Stomach smooth muscle (tissue), 2 donors: ENCODE measurements around the gene NDUFB8.
"Not testable (repeated sequence)": the region's sequence is repeated elsewhere in the genome, so short reads cannot be mapped to it uniquely, and the experiment has no call there.

ENCODE experiments used
- H3K27ac ChIP-seq: one replicate; pipeline ENCODE4 v1.7.0; 2013; ENCODE audit warnings: mild to moderate bottlenecking, low read length, inconsistent platforms
- H3K27me3 ChIP-seq, 2 donors: one replicate each; pipeline ENCODE4 v1.7.0; 2013; ENCODE audit warnings: low read length in 2 of 2; ENCODE audit not compliant: insufficient read depth in 2 of 2, control insufficient read depth in 1 of 2
- H3K36me3 ChIP-seq, 2 donors: one replicate each; pipeline ENCODE4 v1.7.0; 2013; ENCODE audit warnings: low read length in 2 of 2; ENCODE audit not compliant: control insufficient read depth in 2 of 2, insufficient read depth in 2 of 2
- H3K4me1 ChIP-seq: one replicate; pipeline ENCODE4 v1.7.0; 2013; ENCODE audit warnings: low read length; ENCODE audit not compliant: control insufficient read depth, insufficient read depth
- H3K4me3 ChIP-seq, 2 donors: one replicate each; pipeline ENCODE4 v1.7.0; 2013; ENCODE audit warnings: low read length in 2 of 2
- H3K9ac ChIP-seq, 2 donors: one replicate each; pipeline ENCODE4 v1.7.0; 2013; ENCODE audit warnings: low read length in 2 of 2, mild to moderate bottlenecking in 1 of 2
- H3K9me3 ChIP-seq, 2 donors: one replicate each; pipeline ENCODE4 v1.7.0; 2013; ENCODE audit warnings: low read length in 2 of 2; ENCODE audit not compliant: control insufficient read depth in 2 of 2
- donor health status: healthy.
- donor health status: Pancreatic carcinoma.

NDUFB8 gene

GRCh38 chr10:100529475-100530298 is at the start of gene NDUFB8:
Gene NDUFB8, minus strand, starts transcription at chr10:100529871. Its CDS starts 20 bp downstream, at chr10:100529851.
- H3K9ac ChIP-seq, result peak within 1 kb of the TSS; percentile 97 to 98
- no peaks in the 10 kb centered on the region for H3K9me3 ChIP-seq
- peak within 1 kb of the TSS; percentile 95 to 99 for H3K4me3 ChIP-seq
- no peaks in the 10 kb centered on the region for H3K27me3 ChIP-seq
- H3K4me1 ChIP-seq, result peaks cover 21% of the 10 kb centered on the region
- H3K36me3 ChIP-seq, result peaks cover 21 to 23% of the 10 kb centered on the region in 2 donors
- peak within 1 kb of the TSS; percentile 80 for H3K27ac ChIP-seq

- no peaks in the 10 kb centered on the region for H3K4me1 ChIP-seq
- peaks cover 8 to 13% of the 10 kb centered on the region in 2 donors for H3K27me3 ChIP-seq
Observed at GRCh38 chr10:100576282-100576635, 46.6 kb upstream of the NDUFB8 start.

GRCh38 chr10:100575585-100576281 is 46.1 kb upstream of the NDUFB8 start:
- no peaks in the 10 kb centered on the region for H3K36me3 ChIP-seq
- H3K27ac ChIP-seq, result no peak overlapping the region
- H3K4me1 ChIP-seq, result no peaks in the 10 kb centered on the region
- no peaks in the 10 kb centered on the region for H3K9me3 ChIP-seq
- H3K9ac ChIP-seq, result no peak overlapping the region
- H3K4me3 ChIP-seq, result no peak overlapping the region
- H3K27me3 ChIP-seq, result peaks cover 12 to 18% of the 10 kb centered on the region in 2 donors

More at GRCh38 chr10:100576282-100576635, 46.6 kb upstream of the NDUFB8 start:
- Histone ChIP-seq H3K27ac (no peak overlapping the region), H3K4me3 (no peak overlapping the region), H3K9ac (no peak overlapping the region), H3K36me3 (no peaks in the 10 kb centered on the region), H3K9me3 (no peaks in the 10 kb centered on the region)

GRCh38 chr10:100575146-100575545 is 45.5 kb upstream of the NDUFB8 start:
- H3K27me3 ChIP-seq, result peaks cover 18 to 24% of the 10 kb centered on the region in 2 donors
- H3K27ac ChIP-seq, H3K36me3 ChIP-seq, H3K9ac ChIP-seq, H3K4me3 ChIP-seq, H3K4me1 ChIP-seq, H3K9me3 ChIP-seq: not testable (repeated sequence)

- Histone ChIP-seq H3K4me1 (no peaks in the 10 kb centered on the region), H3K9ac (no peak overlapping the region), H3K27ac (no peak overlapping the region), H3K9me3 (no peaks in the 10 kb centered on the region), H3K36me3 (no peaks in the 10 kb centered on the region), H3K27me3 (peaks cover 38 to 56% of the 10 kb centered on the region in 2 donors), H3K4me3 (no peak overlapping the region)
Observed at GRCh38 chr10:100571084-100571856, 41.6 kb upstream of the NDUFB8 start.

- H3K9ac ChIP-seq, result no peak overlapping the region
- no peaks in the 10 kb centered on the region for H3K4me1 ChIP-seq
- H3K9me3 ChIP-seq, result no peaks in the 10 kb centered on the region
- peaks cover 42 to 60% of the 10 kb centered on the region in 2 donors for H3K27me3 ChIP-seq
- H3K36me3 ChIP-seq, result no peaks in the 10 kb centered on the region
- no peak overlapping the region for H3K27ac ChIP-seq
- no peak overlapping the region for H3K4me3 ChIP-seq
Observed at GRCh38 chr10:100570506-100570905, 40.8 kb upstream of the NDUFB8 start.

GRCh38 chr10:100569687-100570481 is 40.2 kb upstream of the NDUFB8 start:
- no peaks in the 10 kb centered on the region for H3K4me1 ChIP-seq
- H3K9ac ChIP-seq, result no peak overlapping the region
- H3K36me3 ChIP-seq, result no peaks in the 10 kb centered on the region
- no peak overlapping the region for H3K27ac ChIP-seq
- no peaks in the 10 kb centered on the region for H3K9me3 ChIP-seq
- H3K27me3 ChIP-seq, result peaks cover 48 to 66% of the 10 kb centered on the region in 2 donors
- H3K4me3 ChIP-seq, result no peak overlapping the region

- Histone ChIP-seq H3K36me3 (no peaks in the 10 kb centered on the region), H3K27ac (no peak overlapping the region), H3K27me3 (peaks cover 58 to 73% of the 10 kb centered on the region in 2 donors), H3K9me3 (no peaks in the 10 kb centered on the region), H3K4me1 (no peaks in the 10 kb centered on the region), H3K9ac (no peak overlapping the region), H3K4me3 (no peak overlapping the region)
Observed at GRCh38 chr10:100568912-100569311, 39.2 kb upstream of the NDUFB8 start.

GRCh38 chr10:100567826-100568225 is 38.2 kb upstream of the NDUFB8 start:
- H3K27me3 ChIP-seq, result peaks cover 67 to 78% of the 10 kb centered on the region in 2 donors
- H3K4me1 ChIP-seq, result peaks cover under 1% of the 10 kb centered on the region
- H3K9me3 ChIP-seq, result no peaks in the 10 kb centered on the region
- no peak overlapping the region for H3K27ac ChIP-seq
- H3K9ac ChIP-seq, result no peak overlapping the region
- no peaks in the 10 kb centered on the region for H3K36me3 ChIP-seq
- no peak overlapping the region for H3K4me3 ChIP-seq

- Histone ChIP-seq H3K4me1 (peaks cover 6% of the 10 kb centered on the region), H3K9me3 (no peaks in the 10 kb centered on the region), H3K27me3 (peaks cover 72 to 80% of the 10 kb centered on the region in 2 donors), H3K4me3 (no peak overlapping the region), H3K27ac (no peak overlapping the region), H3K9ac (no peak overlapping the region), H3K36me3 (no peaks in the 10 kb centered on the region)
Observed at GRCh38 chr10:100567249-100567648, 37.6 kb upstream of the NDUFB8 start.
